ENCODE results near the gene TMEM80.

- TF ChIP-seq CTCF (IDR thresholded peaks at IDR 0.05 in 4 of 5, conservative IDR thresholded peaks at IDR 0.05 in 1 of 5) (no peak), POLR2A (IDR thresholded peaks at IDR 0.05) (no peak)
Observed at GRCh38 chr11:704781-705645, 9.4 kb downstream of the TMEM80 start.
